NCI-H1048 (cell line): ENCODE data around the gene GH1.

Experiments
- DNase-seq: peaks from one replicate; lab custom pipeline; 2025; lab: John Stamatoyannopoulos, UW

GH1 gene

GRCh38 chr17:63944736-63945499 is 26.3 kb upstream of the GH1 start:
- DNase-seq, result no peak

- DNase-seq, result no peak
Observed at GRCh38 chr17:63943745-63944144, 25.1 kb upstream of the GH1 start.

- DNase-seq, result no peak
Observed at GRCh38 chr17:63942309-63942985, 23.8 kb upstream of the GH1 start.

- no peak for DNase-seq
Observed at GRCh38 chr17:63941751-63942150, 23.1 kb upstream of the GH1 start.

GRCh38 chr17:63941162-63941561 is 22.5 kb upstream of the GH1 start:
- DNase-seq, result no peak

GRCh38 chr17:63940584-63940983 is 21.9 kb upstream of the GH1 start:
- DNase-seq, result no peak

- no peak for DNase-seq
Observed at GRCh38 chr17:63939884-63940283, 21.2 kb upstream of the GH1 start.

GRCh38 chr17:63939401-63939800 is 20.8 kb upstream of the GH1 start:
- no peak for DNase-seq

GRCh38 chr17:63937920-63938319 is 19.3 kb upstream of the GH1 start:
- no peak for DNase-seq

GRCh38 chr17:63937319-63937718 is 18.7 kb upstream of the GH1 start:
- no peak for DNase-seq

- DNase-seq, result no peak
Observed at GRCh38 chr17:63934183-63935112, 15.8 kb upstream of the GH1 start.

GRCh38 chr17:63933598-63933997 is 15.0 kb upstream of the GH1 start:
- DNase-seq, result no peak

GRCh38 chr17:63932721-63933120 is 14.1 kb upstream of the GH1 start:
- DNase-seq, result no peak

- no peak for DNase-seq
Observed at GRCh38 chr17:63931981-63932561, 13.4 kb upstream of the GH1 start, which contains the start of gene CD79B. Gene CD79B, minus strand, starts transcription at chr17:63932331. Its CDS starts 70 bp downstream, at chr17:63932261.

- no peak for DNase-seq
Observed at GRCh38 chr17:63930951-63931575, 12.4 kb upstream of the GH1 start.

GRCh38 chr17:63929860-63930766 is 11.5 kb upstream of the GH1 start:
- DNase-seq, result no peak

- DNase-seq, result no peak
Observed at GRCh38 chr17:63928966-63929695, 10.5 kb upstream of the GH1 start.

- DNase-seq, result no peak
Observed at GRCh38 chr17:63928172-63928666, 9.6 kb upstream of the GH1 start.

GRCh38 chr17:63927464-63928171 is 9.0 kb upstream of the GH1 start:
- DNase-seq, result no peak
